SK-N-SH (cell line): Measurements from ENCODE around the gene BCL11B.

ENCODE experiments used
- CTCF ChIP-seq: fragments of 200-600 bp; sonication (generic); IDR thresholded peaks from 2 replicates; pipeline ENCODE4 v1.6.1; 2017; ENCODE audit warnings: antibody characterized with exemption, mild to moderate bottlenecking, moderate library complexity
- RCOR1 ChIP-seq: fragments of 150-350 bp; IDR thresholded peaks from 2 replicates; pipeline ENCODE4 v1.6.1; 2017; ENCODE audit warnings: antibody characterized with exemption, low read length
- TEAD4 ChIP-seq: IDR thresholded peaks from 2 replicates; pipeline ENCODE4 v1.4.0; 2012; ENCODE audit warnings: mild to moderate bottlenecking, borderline replicate concordance; ENCODE audit not compliant: insufficient read depth

GRCh38 chr14:99147366-99147740, 124.6 kb downstream of the BCL11B start:
- no peak for TF ChIP-seq RCOR1
- TF ChIP-seq CTCF, result no peak
- no peak for TF ChIP-seq TEAD4
